KBM-7 (cell line): ENCODE results near the gene KAZN.

Source experiments
- DNase-seq: peaks from one replicate; pipeline ENCODE4 v3.0.0-alpha.2; 2015
- in situ Hi-C: fragments of 300-500 bp; cut with MboI; formaldehyde crosslinking; loops from 2 replicates; pipeline ENCODE4 v1.14.3; 2020; ENCODE audit warnings: low sequenced_read_pairs, low pct_unique_long_range_greater_than_20kb, mixed read lengths

The KAZN gene

GRCh38 chr1:14774225-14774624, 175.7 kb downstream of the KAZN start:
- in situ Hi-C loops = no loop called here
- no peak for DNase-seq

DNA sequence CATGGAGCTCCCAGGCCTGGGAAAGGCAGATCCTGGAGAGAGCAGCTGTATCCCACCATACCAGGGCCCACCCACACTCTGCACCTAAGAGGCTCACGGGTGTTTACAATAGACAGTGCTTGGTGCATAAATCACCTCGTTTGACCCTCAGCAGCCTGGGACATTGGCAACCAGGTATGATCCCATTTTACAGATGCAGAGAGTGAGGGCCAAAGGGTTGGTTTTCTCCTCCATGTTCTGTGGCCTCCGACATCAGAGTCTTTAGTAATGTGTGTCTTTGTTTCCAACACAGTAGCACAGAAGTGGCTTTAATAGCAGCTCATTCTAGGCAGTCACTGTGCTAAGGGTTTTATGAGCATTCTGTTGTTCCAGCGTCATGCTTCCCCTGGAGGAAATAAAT, 176.5 kb downstream of the KAZN start:
- no peak for DNase-seq
- in situ Hi-C loops = no loop called here

DNA sequence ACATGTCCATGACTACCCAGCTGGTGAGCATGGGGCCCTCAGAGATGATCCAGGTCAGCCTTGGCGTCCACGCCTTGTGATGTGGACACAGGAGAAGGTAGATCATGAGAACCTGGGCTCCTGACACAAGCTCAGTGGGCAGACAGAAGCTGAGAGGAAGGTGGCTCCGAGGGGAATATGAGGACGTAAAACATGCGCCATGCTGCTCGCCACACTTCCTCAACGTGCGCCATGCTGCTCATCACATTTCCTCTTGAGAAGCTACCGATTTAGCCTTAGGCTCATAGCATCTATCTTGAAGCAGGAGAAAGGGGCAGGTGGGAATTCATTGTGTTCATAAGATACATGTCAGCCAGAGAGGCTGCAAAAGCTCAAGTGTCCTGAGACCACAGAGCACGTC, 176.9 kb downstream of the KAZN start:
- in situ Hi-C loops = no loop called here
- no peak for DNase-seq

DNA sequence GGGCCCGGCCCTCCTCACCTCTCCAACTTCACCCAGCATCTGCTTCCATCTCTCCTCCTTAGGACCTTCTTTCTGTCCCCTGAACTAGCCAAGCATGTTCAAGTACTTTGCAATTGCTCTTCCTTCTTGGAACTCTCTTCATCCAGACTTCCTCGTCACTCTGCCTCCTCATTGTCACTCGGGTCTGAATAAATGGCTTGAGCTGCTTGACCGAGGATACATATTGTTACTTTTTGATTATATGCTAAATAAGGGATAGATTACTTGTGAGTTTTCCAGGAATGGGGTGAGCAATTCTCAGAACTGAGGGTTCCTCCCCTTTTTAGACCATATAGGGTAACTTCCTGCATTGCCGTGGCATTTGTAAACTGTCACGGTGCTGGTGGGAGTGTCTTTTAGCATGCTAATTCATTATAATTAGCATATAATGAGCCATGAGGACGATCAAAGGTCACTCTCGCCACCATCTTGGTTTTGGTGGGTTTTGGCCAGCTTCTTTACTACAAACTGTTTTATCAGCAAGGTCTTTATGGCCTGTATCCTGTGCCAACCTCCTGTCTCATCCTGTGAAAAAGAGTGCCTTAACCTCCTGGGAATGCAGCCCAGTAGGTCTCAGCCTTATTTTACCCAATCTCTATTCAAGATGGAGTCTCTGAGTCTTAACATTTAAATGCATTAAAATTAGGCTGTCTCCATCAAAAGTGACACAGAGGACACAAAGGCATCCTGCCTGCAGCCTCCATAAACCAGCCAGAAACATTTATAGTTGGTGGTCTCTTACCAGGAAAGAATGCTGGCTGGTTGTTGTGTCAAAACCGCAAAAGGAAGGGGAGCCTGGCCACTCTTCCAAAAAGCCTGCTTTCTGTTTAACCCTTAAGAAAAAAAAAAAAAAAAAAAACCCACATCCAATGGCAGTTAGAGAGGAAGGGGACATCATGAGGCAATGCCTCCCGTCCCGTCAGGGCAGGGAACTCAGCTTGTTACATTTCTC, 179.3 kb downstream of the KAZN start:
- peak; percentile 91 for DNase-seq
- in situ Hi-C loops = no loop called here

- in situ Hi-C loops = no loop called here
- no peak for DNase-seq
These were observed 180.0 kb downstream of the KAZN start for GRCh38 chr1:14778541-14778897.

DNA sequence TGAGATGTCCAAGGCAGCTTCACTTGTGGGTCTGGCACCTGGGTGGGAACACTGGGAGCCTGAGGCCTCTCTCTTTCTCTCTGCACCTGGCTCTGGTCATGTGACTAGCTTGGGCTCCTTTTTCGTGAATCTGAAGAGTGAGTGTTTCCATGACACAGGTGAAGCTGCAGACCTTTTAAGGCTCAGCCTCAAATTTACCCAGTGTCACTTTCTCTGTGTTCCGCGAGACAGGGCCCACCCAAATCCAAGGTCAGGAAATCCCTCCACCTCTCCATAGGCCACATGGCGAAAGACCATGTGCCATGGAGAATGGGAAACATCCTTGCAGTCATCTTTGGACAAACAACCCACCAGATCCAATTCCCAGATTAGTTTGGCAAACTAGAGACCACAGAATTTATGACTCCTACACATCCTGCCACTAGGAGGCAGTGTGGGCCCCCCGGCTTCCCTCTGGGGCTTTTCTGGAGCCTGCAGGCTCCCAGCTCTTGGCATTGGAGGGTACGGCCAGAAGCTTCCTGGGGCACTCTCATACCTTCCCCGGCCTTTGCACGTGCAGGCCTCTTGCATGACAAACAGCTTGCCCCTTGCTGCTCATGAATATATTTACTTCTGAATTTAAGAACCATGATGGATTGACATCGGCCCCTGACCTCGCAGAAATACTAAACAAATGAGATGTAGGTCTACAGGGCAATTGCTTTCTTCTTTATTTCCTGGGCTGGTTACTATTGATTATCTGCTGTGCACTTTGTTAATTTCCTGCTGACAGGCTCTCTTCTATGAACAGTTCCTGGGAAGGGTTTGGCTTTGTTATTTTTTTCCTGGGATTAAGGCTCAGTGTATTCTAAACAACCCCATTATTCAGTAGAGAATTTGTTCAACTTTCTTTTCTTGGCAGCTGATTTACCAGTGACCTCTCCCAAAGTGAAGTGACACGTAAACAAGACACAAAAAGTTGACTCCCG, 180.7 kb downstream of the KAZN start:
- in situ Hi-C loops = no loop called here
- DNase-seq = peak; percentile 66

DNA sequence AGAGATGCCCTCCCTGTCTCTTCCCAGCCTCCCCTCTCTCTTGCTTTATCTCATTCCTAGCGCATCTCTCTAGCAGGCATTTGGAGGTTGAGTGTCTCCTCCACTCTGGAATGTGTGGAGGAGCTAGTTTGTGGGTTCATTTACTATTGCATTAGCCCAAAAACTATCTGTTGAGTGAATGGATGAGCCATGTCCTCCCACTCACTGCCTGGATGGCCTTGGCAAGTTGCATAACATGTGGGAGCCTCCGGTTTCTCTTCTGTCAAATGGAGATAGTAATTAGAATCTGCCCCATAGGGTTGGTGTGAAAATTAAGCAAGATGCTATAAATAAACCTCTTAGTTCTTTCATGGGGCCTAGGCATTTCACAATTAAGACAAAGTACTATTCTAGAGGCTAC, 181.8 kb downstream of the KAZN start:
- DNase-seq = peak; percentile 49
- in situ Hi-C loops = no loop called here

GRCh38 chr1:14781811-14782210, 183.3 kb downstream of the KAZN start:
- in situ Hi-C loops = no loop called here
- no peak for DNase-seq

GRCh38 chr1:14782741-14783591, 184.5 kb downstream of the KAZN start:
- in situ Hi-C loops = no loop called here
- DNase-seq = peak; percentile 36

DNA sequence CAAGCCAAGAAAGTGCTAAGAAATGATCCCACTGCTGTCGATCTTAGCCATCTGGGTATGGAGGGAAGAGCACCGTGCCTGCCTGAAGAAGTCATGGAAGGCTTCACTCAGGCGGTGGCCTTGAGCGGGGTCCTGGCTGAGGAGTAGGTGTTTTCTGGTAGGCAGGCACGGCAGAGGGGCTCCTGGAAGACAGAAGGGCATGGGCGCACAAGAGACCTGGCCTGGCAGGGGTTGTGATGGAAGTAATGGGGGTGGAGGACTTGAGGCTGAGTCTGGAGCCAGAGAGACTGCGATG, 185.1 kb downstream of the KAZN start:
- in situ Hi-C loops = no loop called here

DNA sequence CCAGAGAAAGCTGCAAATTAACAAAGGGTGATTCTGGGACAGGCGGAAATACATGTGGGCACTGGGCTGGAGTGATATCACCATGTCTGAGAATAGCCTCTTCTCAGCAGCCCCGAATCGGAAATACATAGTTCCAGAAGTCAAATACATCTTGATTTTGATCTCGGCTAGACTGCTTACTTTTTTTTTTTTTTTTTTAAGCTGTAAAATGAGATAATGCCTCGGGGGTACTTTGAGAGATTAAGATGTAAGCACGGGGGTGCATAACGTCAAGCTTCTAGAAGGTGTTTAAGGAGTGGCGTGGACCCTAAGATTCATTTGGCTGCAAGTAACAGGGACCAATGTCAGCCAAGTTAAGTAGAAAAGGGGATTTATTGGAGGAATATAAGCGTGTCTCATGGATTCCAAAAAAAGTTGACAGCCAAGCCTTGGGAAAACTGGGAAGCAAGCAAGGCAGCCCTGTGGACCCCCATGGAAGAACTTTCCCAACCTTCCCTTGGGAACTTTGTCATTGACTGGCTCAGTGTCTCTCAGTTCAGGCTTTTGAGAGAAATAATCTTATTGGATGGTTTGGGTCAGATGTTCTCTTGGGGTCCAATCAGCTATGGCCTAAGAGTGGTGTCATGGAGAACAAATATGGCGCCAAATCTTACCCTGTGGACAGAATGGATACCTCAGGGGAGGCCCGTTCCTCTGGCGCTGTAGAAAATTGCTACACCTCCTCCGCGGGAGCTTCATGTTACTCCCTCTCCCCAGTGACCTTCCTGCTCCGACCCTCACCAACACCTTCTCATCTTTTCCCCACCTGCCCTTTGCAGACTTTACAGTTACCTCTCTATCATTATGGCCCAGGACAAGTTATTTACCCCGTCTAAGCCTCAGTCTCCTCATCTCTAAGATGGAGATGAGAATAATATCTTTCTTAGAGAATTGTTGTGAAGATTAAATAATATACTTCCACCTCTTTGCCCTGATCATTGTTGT, 186.6 kb downstream of the KAZN start:
- DNase-seq = no peak
- in situ Hi-C loops = no loop called here

More for the DNA sequence above, 185.1 kb downstream of the KAZN start:
- no peak for DNase-seq

DNA sequence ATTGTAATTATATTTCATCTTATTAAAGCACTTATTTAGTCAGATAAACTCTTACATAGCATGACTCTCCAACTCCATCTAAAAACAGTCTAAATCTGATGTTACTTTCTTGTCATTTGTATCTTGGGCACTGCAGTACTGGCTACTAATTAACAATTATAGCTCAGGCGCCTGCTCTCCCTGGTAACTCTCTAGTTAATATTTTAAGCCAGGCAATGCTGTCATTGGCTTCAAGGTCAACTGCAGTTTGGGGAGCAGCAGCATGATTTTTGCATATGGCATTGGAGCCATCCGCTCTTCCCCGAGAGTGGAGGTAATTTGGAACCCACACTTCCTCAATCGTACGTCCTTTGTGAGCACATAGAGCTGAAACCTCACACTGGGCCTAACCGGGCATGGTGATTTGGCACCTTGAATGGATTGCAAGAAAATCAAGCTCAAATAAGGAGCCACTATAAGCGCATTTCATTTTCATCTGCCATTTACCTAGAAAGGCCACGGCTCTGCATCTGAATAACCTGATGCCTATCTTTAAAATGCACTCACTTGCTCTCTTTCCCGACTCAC, 187.7 kb downstream of the KAZN start:
- no peak for DNase-seq
- in situ Hi-C loops = no loop called here

- no peak for DNase-seq
- in situ Hi-C loops = no loop called here
These were observed 188.2 kb downstream of the KAZN start for GRCh38 chr1:14786681-14787080.

DNA sequence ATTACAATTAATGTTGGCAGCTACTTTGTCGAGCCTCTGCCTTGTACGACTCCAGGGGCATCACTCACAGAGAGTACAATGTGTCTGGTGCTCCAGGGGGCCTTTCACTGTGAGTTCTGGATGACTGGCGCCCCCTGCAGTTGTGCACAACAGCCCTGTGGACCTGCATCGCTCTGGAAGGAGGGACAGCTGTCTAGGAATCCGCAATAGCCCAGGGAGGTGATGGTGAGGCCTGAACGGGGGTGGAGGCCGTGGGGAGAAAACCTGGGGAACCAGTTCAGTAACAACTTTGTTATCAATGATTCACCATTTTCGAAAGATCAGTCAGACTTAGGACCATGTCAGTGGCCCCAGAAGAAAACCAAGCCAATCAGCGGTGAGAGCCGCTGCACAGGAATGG, 189.1 kb downstream of the KAZN start:
- no peak for DNase-seq

DNA sequence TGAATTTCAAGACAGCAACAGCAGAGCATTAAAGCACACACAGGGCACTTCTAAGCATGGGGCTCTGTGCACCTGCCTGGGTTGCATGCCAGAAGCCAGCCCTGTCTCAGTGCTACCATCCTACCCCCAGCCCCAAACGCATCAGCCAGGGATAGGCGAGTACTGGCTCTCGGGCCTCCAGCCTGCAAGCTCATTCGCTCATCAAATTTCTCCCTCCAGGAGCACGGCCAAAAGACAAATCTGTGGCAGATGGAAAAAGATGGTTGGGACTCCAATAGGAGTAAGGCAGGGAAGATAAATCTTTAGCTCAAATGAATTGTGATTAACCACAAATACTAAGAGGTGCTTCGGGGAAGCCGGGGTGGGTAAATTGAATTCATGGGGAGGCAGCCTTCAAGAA, 189.6 kb downstream of the KAZN start:
- no peak for DNase-seq
- in situ Hi-C loops = no loop called here

More for the DNA sequence above, 189.1 kb downstream of the KAZN start:
- in situ Hi-C loops = no loop called here

- no peak for DNase-seq
- in situ Hi-C loops = no loop called here
These were observed 192.5 kb downstream of the KAZN start for GRCh38 chr1:14790982-14791381.

GRCh38 chr1:14791654-14792053, 193.2 kb downstream of the KAZN start:
- no peak for DNase-seq
- in situ Hi-C loops = no loop called here
